ENCODE data around the gene PXMP2.

GRCh38 chr12:132717531-132718387, 30.4 kb downstream of the PXMP2 start:
- TF ChIP-seq, protein P1, sequence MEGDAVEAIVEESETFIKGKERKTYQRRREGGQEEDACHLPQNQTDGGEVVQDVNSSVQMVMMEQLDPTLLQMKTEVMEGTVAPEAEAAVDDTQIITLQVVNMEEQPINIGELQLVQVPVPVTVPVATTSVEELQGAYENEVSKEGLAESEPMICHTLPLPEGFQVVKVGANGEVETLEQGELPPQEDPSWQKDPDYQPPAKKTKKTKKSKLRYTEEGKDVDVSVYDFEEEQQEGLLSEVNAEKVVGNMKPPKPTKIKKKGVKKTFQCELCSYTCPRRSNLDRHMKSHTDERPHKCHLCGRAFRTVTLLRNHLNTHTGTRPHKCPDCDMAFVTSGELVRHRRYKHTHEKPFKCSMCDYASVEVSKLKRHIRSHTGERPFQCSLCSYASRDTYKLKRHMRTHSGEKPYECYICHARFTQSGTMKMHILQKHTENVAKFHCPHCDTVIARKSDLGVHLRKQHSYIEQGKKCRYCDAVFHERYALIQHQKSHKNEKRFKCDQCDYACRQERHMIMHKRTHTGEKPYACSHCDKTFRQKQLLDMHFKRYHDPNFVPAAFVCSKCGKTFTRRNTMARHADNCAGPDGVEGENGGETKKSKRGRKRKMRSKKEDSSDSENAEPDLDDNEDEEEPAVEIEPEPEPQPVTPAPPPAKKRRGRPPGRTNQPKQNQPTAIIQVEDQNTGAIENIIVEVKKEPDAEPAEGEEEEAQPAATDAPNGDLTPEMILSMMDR (conservative IDR thresholded peaks at IDR 0.05; ENCODE audit: low read length): no peak
- no peak for TF ChIP-seq EZH2phosphoT487 (IDR thresholded peaks at IDR 0.05; ENCODE audit: borderline replicate concordance, low read depth, low read length)
